Ishikawa (cell line): Measurements from ENCODE around the gene DIAPH2.

Experiments
- CEBPB ChIP-seq: IDR thresholded peaks from 2 replicates; pipeline ENCODE4 v1.6.1; 2012
- RAD21 ChIP-seq: IDR thresholded peaks from 2 replicates; pipeline ENCODE4 v1.6.1; 2012; ENCODE audit warnings: low read depth

GRCh38 chrX:97494756-97495372 lies 810.2 kb downstream of the DIAPH2 start:
- TF ChIP-seq RAD21, result no peak
- no peak for TF ChIP-seq CEBPB
